HepG2 (cell line): ENCODE results near the gene VGF. TPM values are rescaled to one million over a fixed set of nuclear protein-coding genes. Genes with fewer than 3 reads are reported as not detected.

Experiments used
- ETV5 ChIP-seq: IDR thresholded peaks from 2 replicates; pipeline ENCODE4 v1.6.1; 2018; ENCODE audit warnings: missing biosample characterization, missing genetic modification reagents, inconsistent platforms, borderline replicate concordance
- MXD1 ChIP-seq: sonication (generic); formaldehyde crosslinking; IDR thresholded peaks from 2 replicates; pipeline ENCODE4 v1.4.0; 2020; ENCODE audit warnings: mild to moderate bottlenecking, missing genetic modification reagents
- MYNN ChIP-seq: sonication (generic); formaldehyde crosslinking; IDR thresholded peaks from 2 replicates; pipeline ENCODE4 v1.4.0; 2020; ENCODE audit warnings: mild to moderate bottlenecking, low read depth, missing genetic modification reagents
- NR0B2 ChIP-seq: sonication (generic); formaldehyde crosslinking; IDR thresholded peaks from 2 replicates; pipeline ENCODE4 v1.4.0; 2020; ENCODE audit warnings: mild to moderate bottlenecking, missing genetic modification reagents
- TCF12 ChIP-seq, 2 experiments: fragments of 450-650 bp in 1 of 2; sonication (generic) in 1 of 2; formaldehyde crosslinking in 1 of 2; IDR thresholded peaks; 2 replicates each; pipeline versions ENCODE4 v1.6.1 to v1.8.0; 2017 to 2022; ENCODE audit warnings: antibody characterized with exemption in 1 of 2, mild to moderate bottlenecking in 1 of 2, missing genetic modification reagents in 1 of 2, moderate library complexity in 1 of 2
- ZBTB1 ChIP-seq: sonication (generic); formaldehyde crosslinking; IDR thresholded peaks from 2 replicates; pipeline ENCODE4 v1.4.0; 2020; ENCODE audit warnings: missing genetic modification reagents, borderline replicate concordance
- ZMYM2 ChIP-seq: sonication (generic); formaldehyde crosslinking; IDR thresholded peaks from 2 replicates; pipeline ENCODE4 v1.8.0; 2022; ENCODE audit warnings: mild to moderate bottlenecking, missing genetic modification reagents
- ZNF572 ChIP-seq: sonication (generic); formaldehyde crosslinking; IDR thresholded peaks from 2 replicates; pipeline ENCODE4 v1.5.1; 2020; ENCODE audit warnings: mild to moderate bottlenecking, missing genetic modification reagents
- ZNF574 ChIP-seq: sonication (generic); formaldehyde crosslinking; IDR thresholded peaks from 2 replicates; pipeline ENCODE4 v1.4.0; 2020; ENCODE audit warnings: missing genetic modification reagents
- ZNF660 ChIP-seq: sonication (generic); formaldehyde crosslinking; IDR thresholded peaks from 2 replicates; pipeline ENCODE4 v1.5.1; 2020; ENCODE audit warnings: mild to moderate bottlenecking, low read depth, missing genetic modification reagents, borderline replicate concordance
- ZNF766 ChIP-seq: sonication (generic); formaldehyde crosslinking; IDR thresholded peaks from 2 replicates; pipeline ENCODE4 v1.5.0; 2020; ENCODE audit warnings: missing genetic modification reagents, borderline replicate concordance
- polyA plus RNA-seq, 8 experiments: library from polyadenylated mRNA; depleted of rRNA in 3 of 8; stranded (reverse) in 7 of 8; unstranded in 1 of 8; fragments of >200 nt; fragmentation: Illumina TruSeq in 4 of 8; extraction: Trizol in 4 of 8; gene quantifications; 2 replicates each; pipeline versions ENCODE4 v1.2.1 to v1.2.3, GENCODE V29; 2011 to 2016; ENCODE audit warnings: low read depth in 4 of 8, missing spikeins in 1 of 8, mixed read lengths in 1 of 8; ENCODE audit not compliant: insufficient read depth in 1 of 8
- total RNA-seq, 5 experiments: library from RNA; depleted of rRNA; stranded (reverse); fragments of >200 nt; fragmentation: Illumina TruSeq; extraction: Trizol; gene quantifications; 2 replicates each; pipeline ENCODE4 v1.2.3, GENCODE V29; 2016; ENCODE audit warnings: low read depth in 1 of 5
- TF ChIP-seq, protein P1 (sequence below): IDR thresholded peaks from 2 replicates; pipeline ENCODE4 v1.6.1; 2016; ENCODE audit warnings: low read depth, missing genetic modification reagents, missing compliant biosample characterization
- TF ChIP-seq, protein P2 (sequence below): IDR thresholded peaks from 2 replicates; pipeline ENCODE4 v1.6.1; 2016; ENCODE audit warnings: missing genetic modification reagents, missing compliant biosample characterization
- TF ChIP-seq, protein P3 (sequence below): sonication (generic); formaldehyde crosslinking; conservative IDR thresholded peaks from 2 replicates; pipeline ENCODE4 v1.4.0; 2020; ENCODE audit warnings: missing genetic modification reagents
- TF ChIP-seq, protein P4 (sequence below): sonication (generic); formaldehyde crosslinking; IDR thresholded peaks from 2 replicates; pipeline ENCODE4 v1.4.0; 2020; ENCODE audit warnings: missing genetic modification reagents, low read depth, mild to moderate bottlenecking, borderline replicate concordance

VGF gene
- total and polyA plus RNA-seq, 2 of the 13 experiments (the other 11 are each of a cell fraction or from before 2014, with no cell fraction given): 0.12 to 0.46 TPM

- TF ChIP-seq, protein P1, sequence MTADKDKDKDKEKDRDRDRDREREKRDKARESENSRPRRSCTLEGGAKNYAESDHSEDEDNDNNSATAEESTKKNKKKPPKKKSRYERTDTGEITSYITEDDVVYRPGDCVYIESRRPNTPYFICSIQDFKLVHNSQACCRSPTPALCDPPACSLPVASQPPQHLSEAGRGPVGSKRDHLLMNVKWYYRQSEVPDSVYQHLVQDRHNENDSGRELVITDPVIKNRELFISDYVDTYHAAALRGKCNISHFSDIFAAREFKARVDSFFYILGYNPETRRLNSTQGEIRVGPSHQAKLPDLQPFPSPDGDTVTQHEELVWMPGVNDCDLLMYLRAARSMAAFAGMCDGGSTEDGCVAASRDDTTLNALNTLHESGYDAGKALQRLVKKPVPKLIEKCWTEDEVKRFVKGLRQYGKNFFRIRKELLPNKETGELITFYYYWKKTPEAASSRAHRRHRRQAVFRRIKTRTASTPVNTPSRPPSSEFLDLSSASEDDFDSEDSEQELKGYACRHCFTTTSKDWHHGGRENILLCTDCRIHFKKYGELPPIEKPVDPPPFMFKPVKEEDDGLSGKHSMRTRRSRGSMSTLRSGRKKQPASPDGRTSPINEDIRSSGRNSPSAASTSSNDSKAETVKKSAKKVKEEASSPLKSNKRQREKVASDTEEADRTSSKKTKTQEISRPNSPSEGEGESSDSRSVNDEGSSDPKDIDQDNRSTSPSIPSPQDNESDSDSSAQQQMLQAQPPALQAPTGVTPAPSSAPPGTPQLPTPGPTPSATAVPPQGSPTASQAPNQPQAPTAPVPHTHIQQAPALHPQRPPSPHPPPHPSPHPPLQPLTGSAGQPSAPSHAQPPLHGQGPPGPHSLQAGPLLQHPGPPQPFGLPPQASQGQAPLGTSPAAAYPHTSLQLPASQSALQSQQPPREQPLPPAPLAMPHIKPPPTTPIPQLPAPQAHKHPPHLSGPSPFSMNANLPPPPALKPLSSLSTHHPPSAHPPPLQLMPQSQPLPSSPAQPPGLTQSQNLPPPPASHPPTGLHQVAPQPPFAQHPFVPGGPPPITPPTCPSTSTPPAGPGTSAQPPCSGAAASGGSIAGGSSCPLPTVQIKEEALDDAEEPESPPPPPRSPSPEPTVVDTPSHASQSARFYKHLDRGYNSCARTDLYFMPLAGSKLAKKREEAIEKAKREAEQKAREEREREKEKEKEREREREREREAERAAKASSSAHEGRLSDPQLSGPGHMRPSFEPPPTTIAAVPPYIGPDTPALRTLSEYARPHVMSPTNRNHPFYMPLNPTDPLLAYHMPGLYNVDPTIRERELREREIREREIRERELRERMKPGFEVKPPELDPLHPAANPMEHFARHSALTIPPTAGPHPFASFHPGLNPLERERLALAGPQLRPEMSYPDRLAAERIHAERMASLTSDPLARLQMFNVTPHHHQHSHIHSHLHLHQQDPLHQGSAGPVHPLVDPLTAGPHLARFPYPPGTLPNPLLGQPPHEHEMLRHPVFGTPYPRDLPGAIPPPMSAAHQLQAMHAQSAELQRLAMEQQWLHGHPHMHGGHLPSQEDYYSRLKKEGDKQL (CRISPR knock-in tag): 0 out of 2 replicates have a peak, but pooled peaks have one; percentile 21
- no peak for TF ChIP-seq ZNF660 (CRISPR knock-in tag)
- TF ChIP-seq ZNF574 (CRISPR knock-in tag): peak; percentile 60; the same call in 1 of the 2 replicates
- TF ChIP-seq, protein P2, sequence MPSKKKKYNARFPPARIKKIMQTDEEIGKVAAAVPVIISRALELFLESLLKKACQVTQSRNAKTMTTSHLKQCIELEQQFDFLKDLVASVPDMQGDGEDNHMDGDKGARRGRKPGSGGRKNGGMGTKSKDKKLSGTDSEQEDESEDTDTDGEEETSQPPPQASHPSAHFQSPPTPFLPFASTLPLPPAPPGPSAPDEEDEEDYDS (CRISPR knock-in tag): peak; percentile 69; the same call in 1 of the 2 replicates
- TF ChIP-seq MXD1 (CRISPR knock-in tag): no peak
- TF ChIP-seq NR0B2 (CRISPR knock-in tag): no peak
- TF ChIP-seq, protein P3, sequence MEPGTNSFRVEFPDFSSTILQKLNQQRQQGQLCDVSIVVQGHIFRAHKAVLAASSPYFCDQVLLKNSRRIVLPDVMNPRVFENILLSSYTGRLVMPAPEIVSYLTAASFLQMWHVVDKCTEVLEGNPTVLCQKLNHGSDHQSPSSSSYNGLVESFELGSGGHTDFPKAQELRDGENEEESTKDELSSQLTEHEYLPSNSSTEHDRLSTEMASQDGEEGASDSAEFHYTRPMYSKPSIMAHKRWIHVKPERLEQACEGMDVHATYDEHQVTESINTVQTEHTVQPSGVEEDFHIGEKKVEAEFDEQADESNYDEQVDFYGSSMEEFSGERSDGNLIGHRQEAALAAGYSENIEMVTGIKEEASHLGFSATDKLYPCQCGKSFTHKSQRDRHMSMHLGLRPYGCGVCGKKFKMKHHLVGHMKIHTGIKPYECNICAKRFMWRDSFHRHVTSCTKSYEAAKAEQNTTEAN: peak; percentile 69; the same call in 1 of the 2 replicates
- no peak for TF ChIP-seq MYNN (CRISPR knock-in tag)
- TF ChIP-seq ETV5 (CRISPR knock-in tag): peak; percentile 69; the same call in 1 of the 2 replicates
- TF ChIP-seq TCF12 (IDR thresholded peaks at IDR 0.05): no peak
- TF ChIP-seq TCF12 (CRISPR knock-in tag; IDR thresholded peaks at IDR 0.05): peak; percentile 41; the same call in 1 of the 2 replicates
- TF ChIP-seq, protein P4, sequence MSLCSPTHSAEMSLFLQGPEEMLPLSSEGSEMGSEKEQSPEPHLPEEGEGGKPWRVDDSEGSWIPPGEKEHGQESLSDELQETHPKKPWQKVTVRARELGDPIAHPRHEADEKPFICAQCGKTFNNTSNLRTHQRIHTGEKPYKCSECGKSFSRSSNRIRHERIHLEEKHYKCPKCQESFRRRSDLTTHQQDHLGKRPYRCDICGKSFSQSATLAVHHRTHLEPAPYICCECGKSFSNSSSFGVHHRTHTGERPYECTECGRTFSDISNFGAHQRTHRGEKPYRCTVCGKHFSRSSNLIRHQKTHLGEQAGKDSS (CRISPR knock-in tag): no peak
- no peak for TF ChIP-seq ZBTB1
- no peak for TF ChIP-seq ZNF766 (CRISPR knock-in tag)
- TF ChIP-seq ZMYM2 (CRISPR knock-in tag): peak; percentile 83
- TF ChIP-seq ZNF572 (CRISPR knock-in tag): no peak
These were observed 42.3 kb downstream of the VGF start (continued) for GRCh38 chr7:101122933-101123702.
